Measurements from ENCODE around the gene C1orf174.
"Not testable (repeated sequence)": the region's sequence is repeated elsewhere in the genome, so short reads cannot be mapped to it uniquely, and the experiment has no call there.

C1orf174 gene

DNA sequence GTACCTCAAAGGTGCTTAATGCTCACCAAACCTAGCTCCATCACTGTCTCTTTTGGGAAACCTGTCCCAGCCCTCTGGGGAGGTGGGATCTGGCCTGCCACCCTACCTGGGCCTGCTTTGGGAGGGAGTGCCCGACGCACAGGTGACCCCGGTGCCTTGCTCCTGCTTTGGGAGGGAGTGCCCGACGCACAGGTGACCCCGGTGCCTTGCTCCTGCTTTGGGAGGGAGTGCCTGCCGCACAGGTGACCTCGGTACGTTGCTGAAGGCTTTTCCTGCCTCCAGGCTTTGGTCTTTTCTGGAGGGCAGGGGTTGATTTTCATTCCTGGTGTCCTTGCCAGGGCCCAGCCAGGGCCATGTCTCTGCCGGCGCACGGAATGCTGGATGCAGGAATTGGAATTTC, 25.2 kb upstream of the C1orf174 start:
- no peak for DNase-seq

- DNase-seq: no peak
These were observed 24.8 kb upstream of the C1orf174 start for GRCh38 chr1:3924825-3925220.

GRCh38 chr1:3924186-3924824, 24.2 kb upstream of the C1orf174 start:
- DNase-seq: peak in 1 of 5 donors; percentile 6

DNA sequence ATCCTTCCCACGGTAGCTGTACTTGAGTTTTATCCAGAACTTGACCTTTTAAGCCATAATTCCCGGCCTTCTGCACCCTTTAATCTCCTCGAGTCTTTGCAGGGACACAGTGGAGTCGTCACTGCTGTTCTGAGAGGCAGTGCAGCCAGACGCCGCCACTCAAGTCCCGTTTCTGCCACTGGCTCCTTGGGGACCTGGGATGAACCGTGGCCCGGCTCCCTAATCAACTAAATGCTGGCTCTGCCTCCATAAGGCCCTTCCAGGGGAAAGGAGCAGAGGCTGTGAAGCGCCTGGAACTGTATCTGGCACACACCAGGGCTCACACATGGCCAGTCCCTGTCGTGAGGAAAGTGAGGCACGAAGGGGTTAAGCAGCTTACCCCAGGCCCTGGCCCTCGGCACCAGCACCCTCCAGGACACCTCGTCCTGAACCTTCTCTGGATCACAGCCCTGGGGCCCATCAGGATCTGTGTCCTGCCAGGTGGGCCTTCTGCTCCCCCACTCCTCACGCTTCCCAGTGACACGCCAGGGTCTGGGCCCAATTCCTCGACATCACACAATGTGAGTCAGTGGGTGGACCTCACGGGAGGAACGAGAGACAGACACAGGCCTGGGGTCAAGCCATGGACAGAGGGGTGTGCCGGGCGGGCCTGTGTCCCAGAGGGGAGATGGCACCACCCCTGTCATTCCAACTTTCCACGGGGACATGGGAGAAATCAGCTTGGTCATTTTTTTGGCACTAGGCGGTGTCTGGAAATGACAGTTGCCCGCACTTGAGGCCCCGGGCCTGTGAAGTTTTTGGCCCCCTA, 23.5 kb upstream of the C1orf174 start:
- peak in 1 of 5 donors; percentile 2 for DNase-seq

DNA sequence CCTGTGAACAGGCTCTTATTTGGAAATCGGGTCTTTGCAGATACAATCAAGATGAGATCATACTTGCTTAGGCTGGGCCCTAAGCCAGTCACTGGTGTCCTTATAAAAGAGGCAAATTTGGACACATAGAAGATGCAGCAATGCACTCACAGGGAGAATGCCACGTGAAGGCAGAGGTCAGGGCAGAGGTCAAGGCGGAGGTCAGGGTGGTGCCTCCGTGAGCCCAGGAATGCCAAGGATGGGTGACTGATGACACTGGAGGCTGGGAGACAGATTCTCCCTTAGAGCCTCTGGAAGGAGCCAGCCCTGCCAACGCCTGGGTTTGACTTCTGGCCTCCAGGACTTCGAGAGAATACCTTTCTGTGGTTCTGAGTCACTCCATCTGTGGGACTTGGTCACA, 22.8 kb upstream of the C1orf174 start:
- DNase-seq: no peak

DNA sequence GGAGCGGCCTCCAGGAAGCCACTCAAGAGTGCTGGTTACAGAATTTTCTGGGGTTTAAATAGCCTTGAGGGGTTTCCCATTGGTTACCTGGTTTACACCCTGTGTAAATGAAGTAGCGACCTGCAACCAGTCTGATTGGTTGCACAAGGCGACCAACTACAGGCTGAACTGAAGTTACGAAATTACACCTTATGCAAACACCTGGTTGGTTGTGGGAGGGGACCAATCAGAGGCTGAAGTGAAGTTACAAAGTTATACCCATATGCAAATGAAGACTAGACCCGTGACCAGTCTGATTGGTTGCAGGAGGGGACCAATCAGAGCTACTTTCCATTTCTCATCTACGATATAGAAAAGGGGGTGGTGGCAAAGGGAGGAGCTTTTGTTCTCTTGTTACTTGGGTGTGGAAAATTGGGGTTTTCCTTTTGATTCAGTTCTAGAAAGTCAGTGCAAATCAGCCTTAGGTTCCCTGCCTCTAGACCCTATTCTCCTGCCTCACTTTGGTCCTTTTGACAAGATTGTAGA, 22.2 kb upstream of the C1orf174 start:
- DNase-seq: peak in 1 of 5 donors; percentile 37

DNA sequence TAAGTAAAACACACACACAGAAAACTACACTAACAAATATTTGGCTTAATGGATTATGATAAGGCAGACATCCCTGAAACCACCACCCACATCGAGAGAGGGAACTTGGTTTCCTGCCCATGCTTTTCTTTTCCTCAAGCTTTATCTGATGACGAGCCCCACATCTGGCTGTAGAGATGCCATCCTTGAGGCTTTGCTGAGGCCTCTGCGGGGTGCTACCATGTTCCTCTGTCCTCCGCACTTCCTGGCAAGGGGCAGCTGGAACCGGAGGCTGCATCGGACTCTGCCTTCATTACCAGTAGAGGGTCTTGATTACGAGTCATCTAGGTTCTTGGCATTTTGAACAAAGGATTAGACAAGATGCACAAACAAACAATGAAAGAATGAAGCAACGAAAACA, 21.7 kb upstream of the C1orf174 start:
- DNase-seq: no peak

DNA sequence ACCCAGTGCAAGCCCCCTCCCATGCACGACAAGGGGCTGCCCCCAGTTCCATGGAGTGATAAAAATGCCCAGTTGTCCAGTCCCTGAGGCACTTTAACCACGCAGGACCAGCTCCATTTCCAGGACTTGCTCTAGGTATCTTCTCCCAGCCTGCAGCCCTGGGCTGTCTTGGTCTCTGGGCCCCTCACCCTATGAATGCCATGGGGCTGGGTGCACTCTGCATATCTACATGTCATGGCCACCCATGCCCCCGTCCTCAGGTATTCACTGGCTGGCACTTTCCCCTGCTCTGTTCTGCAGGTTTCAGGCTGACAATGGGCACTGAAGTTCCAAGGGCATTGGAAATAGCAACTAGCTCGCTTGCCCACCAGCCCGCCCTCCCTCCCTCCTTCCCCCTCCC, 19.6 kb upstream of the C1orf174 start:
- no peak for DNase-seq

DNA sequence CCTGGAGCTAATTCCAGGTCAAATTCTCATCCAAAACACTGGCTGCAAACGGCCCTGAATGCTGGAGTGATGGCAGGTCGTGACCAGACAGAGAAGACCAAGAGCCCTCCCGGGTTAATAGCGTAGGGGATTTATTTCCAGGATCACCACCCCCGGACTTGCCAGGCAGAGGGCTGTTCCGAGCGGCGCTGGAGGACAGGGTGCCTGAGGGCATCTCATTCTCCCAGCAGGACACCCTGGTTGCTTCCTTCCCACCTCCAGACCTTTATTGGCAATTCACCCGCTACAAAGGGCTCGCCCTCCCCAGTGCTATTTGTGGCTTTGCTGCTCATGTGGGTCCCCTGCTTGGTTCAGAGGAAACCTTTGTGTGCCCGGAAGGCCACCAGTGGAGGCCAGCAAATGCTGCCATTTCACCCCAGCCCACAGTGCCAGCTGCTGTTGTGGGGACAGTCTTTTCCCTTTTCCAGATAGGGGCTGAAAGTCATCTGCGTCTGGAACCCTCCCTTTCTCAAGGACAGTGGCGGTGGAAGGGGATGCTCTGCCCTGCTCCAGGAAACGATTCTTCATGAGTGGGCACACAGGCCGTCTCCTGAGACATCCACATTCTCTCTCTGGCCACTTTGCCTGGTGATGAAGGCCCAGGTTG, 19.0 kb upstream of the C1orf174 start:
- DNase-seq: no peak

- DNase-seq: not testable (repeated sequence)
These were observed 18.3 kb upstream of the C1orf174 start for GRCh38 chr1:3918359-3918758.

DNA sequence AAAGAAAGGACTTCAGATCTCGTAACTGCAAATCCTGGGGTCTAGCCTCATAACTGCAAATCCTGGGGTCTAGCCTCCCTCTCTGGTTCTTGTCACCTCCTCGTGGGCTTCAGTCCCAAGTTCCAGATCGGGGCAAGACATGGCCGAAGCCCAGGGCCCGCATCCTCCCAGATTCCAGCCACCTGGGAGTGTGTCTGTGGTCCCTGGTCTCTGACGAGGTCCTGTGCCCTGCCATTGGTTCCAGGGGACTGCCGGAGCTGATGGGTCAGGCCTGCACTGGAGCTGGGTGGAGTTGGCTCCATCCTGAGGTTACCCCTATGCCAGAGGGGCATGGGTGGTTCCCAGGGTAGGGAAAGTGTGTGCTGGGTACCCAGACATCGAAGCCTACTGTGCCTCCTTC, 17.7 kb upstream of the C1orf174 start:
- no peak for DNase-seq

- DNase-seq: no peak
These were observed 15.6 kb upstream of the C1orf174 start for GRCh38 chr1:3915551-3916121.

- no peak for DNase-seq
These were observed 14.8 kb upstream of the C1orf174 start for GRCh38 chr1:3914911-3915310.

DNA sequence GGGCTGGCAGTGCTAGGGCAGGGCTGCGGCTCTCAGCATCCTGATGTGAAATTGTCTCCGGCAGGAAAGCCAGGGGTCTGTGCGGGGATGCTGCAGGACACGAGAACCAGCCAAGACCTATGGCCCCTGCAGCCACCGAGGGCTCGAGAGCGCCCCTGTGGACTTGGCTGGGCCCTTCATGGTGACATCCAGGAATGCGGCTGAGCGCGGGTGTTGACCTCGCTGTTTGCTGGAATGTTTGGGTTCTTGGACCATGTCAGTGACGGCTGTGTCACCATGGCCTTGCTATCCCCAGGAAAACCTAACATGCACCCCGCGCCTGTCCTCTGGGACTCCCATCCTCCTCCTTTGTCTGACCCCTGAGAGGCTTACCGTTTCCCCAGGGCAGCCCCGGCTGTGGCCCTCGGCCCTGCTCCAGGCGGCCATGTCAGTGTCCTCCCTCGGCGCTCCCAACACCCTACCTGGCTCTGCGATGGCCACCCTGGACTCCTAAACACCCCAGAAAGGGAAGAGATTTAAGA, 14.3 kb upstream of the C1orf174 start:
- no peak for DNase-seq

GRCh38 chr1:3912809-3913685, 13.0 kb upstream of the C1orf174 start:
- DNase-seq: no peak

GRCh38 chr1:3911981-3912808, 12.1 kb upstream of the C1orf174 start:
- DNase-seq: no peak

GRCh38 chr1:3910857-3911845, 11.1 kb upstream of the C1orf174 start:
- DNase-seq: peak; percentile 58 to 73 (median 65)

DNA sequence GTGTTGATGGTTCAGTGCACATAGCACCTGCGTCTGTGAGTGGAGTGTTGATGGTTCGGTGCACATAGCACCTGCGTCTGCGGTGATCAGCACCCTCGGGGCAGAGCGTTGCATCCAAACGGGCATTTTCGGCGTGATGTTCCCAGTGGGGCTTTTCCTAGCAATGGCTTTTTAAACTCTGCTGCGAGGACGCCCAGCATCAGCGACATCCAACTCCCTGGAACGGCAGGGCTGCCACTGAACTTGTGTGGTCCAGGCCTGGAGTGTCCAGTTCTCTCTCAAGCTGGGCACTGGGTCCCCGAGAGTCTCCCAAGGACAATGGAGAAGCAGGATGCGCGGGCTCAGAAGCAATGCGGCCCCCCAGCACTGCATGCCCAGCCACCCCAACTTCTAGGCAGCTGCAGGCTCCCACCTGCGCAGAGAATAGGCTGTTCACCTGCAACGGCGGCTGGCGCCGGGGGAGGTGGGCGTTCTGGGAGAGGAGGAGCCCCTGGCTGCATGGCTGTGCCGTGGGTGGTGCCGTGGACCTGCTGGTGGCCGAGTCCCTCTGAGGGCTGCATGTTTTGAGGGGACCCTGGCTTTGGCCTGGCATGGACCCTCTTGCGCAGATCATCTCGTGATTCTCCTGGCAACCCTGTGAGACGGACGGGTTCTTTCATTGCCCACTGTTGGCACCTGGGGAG, 10.1 kb upstream of the C1orf174 start:
- no peak for DNase-seq

- DNase-seq: no peak
These were observed 9.5 kb upstream of the C1orf174 start for GRCh38 chr1:3909615-3910014.

Data from T-helper 1 cell (primary cell).